GM18508 (cell line): Measurements from ENCODE around the gene VSIG10L2.

Experiments
- ATAC-seq: cut with Tn5 transposase; IDR thresholded peaks from one replicate; pipeline ENCODE4 v1.9.1; 2021; ENCODE audit warnings: moderate number of reproducible peaks; ENCODE audit not compliant: insufficient read depth, unreplicated experiment

VSIG10L2 gene

GRCh38 chr11:125926682-125927081 is 19.2 kb upstream of the VSIG10L2 start:
- ATAC-seq: no peak

DNA sequence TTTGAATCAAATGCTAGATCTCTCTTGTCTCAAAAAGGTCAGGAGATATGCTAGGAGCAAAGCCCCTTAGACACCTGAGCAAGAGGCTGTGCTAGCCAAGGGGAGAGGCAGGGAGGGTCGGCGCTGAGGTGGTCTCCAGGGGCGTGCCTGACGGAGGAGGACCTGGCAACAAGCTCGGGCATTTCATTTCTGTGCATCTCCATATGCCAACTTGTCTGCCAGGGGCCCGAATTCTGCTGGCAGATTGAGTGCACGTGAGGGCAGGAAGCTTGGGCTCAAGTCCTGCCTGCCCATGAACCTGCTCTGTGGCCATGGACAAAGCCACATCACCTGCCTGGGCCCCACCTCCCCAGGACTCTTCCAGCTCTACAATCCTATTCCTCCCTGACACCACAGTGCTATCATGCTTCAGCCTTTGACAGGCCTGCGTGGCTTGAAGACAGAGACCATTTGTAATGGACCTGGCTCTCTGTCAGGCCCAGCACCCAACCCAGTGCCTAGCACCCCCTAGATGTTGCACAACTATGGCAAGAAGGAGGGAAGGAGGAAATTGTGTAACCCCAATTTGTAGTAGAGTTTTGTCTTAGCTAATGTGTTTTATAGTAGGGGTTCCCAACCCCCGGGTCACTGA is 16.3 kb upstream of the VSIG10L2 start:
- no peak for ATAC-seq

DNA sequence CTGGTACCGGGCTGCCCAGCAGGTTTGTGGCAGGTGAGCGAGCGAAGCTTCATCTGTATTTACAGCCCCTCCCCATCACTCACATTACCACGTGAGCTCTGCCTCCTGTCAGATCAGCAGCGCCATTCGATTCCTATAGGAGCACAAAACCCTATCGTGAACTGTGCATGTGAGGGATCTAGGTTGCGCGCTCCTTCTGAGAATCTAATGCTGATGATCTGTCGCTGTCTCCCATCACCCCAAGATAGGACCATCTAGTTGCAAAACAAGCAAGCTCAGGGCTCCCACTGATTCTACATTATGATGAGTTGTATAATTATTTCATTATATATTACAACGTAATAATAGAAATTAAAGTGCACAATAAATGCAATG is 15.8 kb upstream of the VSIG10L2 start:
- no peak for ATAC-seq

- ATAC-seq: no peak
These were observed 14.7 kb upstream of the VSIG10L2 start for GRCh38 chr11:125931116-125931515.

DNA sequence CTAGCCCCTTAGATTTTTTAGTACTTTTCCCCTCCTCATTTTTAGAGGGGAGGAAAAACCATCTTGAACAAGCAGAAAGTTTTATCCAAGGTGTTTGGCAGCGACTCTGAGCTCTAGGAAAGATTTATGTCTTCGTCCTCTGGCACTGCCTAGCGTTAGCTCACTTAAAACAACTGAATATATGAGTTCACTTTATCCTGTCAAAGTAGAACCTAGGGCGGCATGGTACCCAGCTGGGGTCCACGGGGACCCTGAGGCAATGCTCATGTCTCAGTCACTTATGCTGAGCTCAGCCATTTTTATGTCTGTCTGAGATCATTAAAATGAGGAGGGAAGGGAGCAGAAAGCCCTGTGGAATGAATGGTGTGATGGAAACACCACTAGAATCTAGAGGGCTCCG is 14.2 kb upstream of the VSIG10L2 start:
- ATAC-seq: no peak

GRCh38 chr11:125932301-125932700 is 13.5 kb upstream of the VSIG10L2 start:
- no peak for ATAC-seq

DNA sequence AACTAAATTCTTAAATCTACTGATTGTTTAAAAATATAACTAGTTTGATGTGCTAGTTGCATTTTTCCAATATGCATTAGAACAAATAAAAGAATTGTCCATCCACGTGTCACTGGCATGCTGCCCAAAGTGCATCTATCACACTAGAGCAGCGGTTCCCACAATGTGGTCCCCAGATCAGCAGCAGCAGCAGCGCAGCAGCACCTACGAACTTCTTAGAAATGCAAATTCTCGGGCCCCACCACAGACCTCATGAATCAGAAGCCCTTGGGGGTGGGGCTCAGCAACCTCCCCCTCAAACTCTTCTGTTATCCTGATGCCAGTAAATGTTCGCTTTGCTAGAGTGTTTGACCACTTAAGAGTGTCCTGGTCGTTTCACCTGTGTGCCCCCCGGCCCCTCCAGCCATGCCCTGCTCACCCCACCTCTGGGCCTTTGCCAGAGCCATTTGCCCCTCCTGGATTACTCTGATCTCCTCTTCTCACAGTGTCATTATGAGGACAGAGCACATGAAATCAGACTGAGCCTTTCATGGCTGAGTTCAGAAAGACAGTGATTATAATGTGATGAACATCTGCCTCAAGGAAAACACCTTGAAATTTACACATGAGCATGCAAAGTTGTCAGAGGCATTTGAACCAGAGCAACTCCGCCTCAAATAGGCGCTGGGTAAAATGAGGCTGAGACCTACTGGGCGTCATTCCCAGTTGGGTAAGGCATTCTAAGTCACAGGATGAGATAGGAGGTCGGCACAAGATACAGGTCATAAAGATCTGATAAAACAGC is 12.6 kb upstream of the VSIG10L2 start:
- no peak for ATAC-seq

GRCh38 chr11:125934473-125934872 is 11.4 kb upstream of the VSIG10L2 start:
- ATAC-seq: no peak

DNA sequence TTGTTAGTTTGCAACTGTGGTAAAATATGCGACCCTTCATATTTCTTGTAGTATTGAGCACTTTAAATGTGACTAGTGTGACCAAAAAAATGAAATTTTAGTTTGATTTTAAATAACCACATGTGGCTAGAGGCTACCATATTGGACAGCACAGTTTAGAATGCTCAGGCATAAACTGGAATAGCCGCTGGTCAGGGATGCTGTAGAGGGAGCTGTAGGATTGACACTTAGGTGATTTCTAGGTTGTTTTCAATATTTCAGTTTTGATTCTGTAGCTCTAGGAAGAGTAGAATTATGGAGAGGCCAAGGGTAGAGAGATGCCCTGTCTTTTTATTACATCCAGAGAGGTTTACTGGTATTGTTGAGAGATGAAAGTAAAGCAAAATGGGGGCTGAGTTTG is 10.8 kb upstream of the VSIG10L2 start:
- ATAC-seq: no peak

- ATAC-seq: no peak
These were observed 10.1 kb upstream of the VSIG10L2 start for GRCh38 chr11:125935618-125936199.

GRCh38 chr11:125938418-125938817 is 7.4 kb upstream of the VSIG10L2 start:
- ATAC-seq: no peak

GRCh38 chr11:125939081-125939521 is 6.7 kb upstream of the VSIG10L2 start:
- ATAC-seq: no peak

DNA sequence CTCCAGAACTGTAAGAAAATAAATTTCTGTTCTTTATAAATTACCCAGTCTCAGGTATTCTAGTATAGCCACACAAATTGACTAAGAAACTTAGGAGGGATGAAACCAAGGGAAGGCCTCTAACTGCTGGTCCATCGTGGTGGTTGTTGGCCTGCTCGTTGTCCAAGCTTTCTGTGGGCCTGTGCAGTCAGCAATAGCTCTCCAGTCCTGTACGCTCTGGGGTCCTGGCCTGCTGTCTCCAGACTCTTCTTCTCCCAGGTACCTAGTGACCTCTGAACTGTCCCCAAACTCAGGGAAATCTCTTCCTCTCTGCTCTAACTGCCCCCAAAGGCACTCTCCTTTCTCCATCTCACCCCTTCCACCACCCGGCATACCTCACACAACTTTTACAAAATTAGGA is 5.7 kb upstream of the VSIG10L2 start:
- no peak for ATAC-seq

DNA sequence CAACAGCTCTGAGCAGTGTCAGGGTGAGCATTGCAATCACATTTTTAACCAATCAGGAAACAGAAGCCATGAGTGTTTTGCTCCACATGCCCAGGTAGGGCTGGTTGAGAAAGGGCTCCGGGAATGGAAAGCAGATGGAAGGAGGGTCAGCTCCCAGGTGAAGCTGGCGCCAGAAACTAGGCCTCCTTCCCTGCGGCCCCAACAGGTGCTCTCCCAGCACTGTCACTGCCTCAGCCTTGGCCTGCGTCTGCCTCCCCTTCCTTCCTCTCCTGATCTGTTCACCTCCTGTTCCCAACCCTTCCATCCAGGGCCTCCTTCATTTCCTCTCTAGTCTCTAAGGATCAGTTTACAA is 4.6 kb upstream of the VSIG10L2 start:
- ATAC-seq: no peak

GRCh38 chr11:125941619-125942611 is 3.9 kb upstream of the VSIG10L2 start:
- no peak for ATAC-seq

- ATAC-seq: no peak
These were observed 2.9 kb upstream of the VSIG10L2 start for GRCh38 chr11:125942771-125943428.

DNA sequence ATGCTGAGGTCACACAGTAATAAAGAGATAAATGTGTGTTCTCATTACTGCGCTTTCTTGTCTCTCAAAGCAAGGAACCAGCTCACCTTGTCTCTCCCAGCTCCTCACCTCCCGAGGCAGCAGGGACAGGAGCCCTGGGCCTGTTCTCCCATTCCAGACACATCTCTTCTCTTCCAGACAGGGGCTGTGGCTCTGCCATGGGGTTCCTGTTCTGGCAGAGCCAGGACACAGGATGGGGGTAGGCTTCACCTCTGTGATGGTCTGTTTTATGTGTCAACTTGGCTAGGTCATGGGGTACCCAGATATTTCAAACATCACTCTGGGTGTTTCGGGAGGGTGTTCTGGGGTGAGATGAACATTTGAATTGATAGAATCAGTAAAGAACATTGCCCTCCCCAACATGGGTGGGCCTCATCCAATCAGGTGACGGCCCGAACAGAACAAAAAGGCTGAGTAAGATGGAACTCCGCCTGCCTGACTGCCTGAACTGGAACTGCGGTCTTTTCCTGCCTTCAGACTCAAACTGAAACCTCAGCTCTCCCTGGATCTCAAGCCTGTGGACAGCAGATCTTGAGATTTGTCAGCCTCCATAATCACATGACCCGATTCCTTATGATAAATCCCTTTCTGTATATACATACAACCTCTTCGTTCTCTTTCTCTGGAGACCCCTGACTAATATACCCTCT is 2.0 kb upstream of the VSIG10L2 start:
- ATAC-seq: no peak

DNA sequence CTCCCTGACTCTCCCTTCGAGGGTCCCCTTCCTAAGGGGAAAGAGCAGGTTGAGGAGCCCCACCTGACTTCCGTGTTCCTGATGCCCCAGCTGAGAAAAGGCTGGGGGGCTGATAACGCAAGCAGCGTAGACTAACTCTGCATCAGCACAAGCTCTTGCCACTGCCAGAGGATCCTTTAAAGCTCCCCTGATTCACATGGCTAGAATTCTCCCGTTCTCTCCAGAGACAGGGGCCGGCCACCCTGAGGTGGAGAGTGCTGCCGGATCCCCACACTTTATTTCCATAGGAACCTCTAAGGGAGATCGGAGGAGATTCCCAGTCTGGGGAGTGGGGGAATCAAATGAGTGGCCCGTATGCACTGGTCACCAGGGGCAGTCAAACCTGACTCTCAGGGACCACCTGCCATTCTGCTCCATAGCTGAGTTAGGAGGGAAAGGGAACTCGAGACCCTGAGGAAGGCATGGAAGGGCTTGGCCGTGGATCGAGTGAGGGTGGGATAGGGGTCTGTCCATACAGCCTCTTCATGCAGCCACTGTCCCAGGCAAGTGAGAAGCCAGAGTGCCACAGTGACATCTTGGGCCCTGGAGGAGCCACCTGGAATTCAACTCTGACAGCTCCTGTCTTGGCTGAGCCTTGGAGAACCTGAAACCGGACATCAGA is 1.4 kb upstream of the VSIG10L2 start:
- ATAC-seq: no peak
